ENCODE data around the gene BRSK2. TPM values are rescaled to one million over a fixed set of nuclear protein-coding genes. Genes with fewer than 3 reads are reported as not detected.

The BRSK2 gene
- total RNA-seq, 1 donor from 2014 or later, result 7.1 TPM

DNA sequence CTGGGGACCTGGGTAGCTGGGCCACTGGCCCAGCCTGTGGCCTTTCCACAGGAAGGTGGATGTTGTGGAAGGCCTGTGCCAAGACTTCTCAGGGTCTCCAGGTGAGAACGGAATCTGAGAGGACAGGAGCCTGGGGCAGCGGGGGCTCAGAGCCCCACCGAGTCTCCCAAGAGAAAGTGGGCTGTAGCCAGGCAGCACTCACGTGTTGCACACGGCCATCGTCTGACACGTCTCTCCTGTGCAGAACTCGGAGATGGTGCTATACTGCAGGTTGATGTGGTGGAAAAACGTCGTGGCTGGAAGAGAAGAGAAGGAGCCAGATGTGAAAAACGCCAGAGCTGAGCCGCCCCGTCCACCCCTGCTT is 90.4 kb downstream of the BRSK2 start:
- Mint-ChIP-seq H3K27me3 (ENCODE audit: low read depth, unreplicated experiment) (no peaks in the 10 kb centered on the region), H3K27ac (ENCODE audit: unreplicated experiment) (no peak overlapping the region), H3K4me3 (ENCODE audit: unreplicated experiment) (no peak overlapping the region), H3K36me3 (ENCODE audit: low read depth, unreplicated experiment) (peaks cover 23% of the 10 kb centered on the region), H3K9me3 (ENCODE audit: unreplicated experiment) (no peaks in the 10 kb centered on the region), H3K4me1 (ENCODE audit: low read depth, unreplicated experiment) (no peaks in the 10 kb centered on the region)
- no peak overlapping the region for H3K4me2 ChIP-seq (ENCODE audit: low read length)
- no peaks in the 10 kb centered on the region for H3K27me3 ChIP-seq (ENCODE audit: insufficient read depth, low read length)
- TF ChIP-seq, protein P1, sequence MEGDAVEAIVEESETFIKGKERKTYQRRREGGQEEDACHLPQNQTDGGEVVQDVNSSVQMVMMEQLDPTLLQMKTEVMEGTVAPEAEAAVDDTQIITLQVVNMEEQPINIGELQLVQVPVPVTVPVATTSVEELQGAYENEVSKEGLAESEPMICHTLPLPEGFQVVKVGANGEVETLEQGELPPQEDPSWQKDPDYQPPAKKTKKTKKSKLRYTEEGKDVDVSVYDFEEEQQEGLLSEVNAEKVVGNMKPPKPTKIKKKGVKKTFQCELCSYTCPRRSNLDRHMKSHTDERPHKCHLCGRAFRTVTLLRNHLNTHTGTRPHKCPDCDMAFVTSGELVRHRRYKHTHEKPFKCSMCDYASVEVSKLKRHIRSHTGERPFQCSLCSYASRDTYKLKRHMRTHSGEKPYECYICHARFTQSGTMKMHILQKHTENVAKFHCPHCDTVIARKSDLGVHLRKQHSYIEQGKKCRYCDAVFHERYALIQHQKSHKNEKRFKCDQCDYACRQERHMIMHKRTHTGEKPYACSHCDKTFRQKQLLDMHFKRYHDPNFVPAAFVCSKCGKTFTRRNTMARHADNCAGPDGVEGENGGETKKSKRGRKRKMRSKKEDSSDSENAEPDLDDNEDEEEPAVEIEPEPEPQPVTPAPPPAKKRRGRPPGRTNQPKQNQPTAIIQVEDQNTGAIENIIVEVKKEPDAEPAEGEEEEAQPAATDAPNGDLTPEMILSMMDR (IDR thresholded peaks at IDR 0.05; ENCODE audit: insufficient read depth, low read depth, low read length), result no peak
- no peak for TF ChIP-seq EZH2 (IDR thresholded peaks at IDR 0.05; ENCODE audit: insufficient read depth, low read length)
- H3K9ac ChIP-seq (ENCODE audit: low read length), result no peak overlapping the region
- FAIRE-seq (no peak), DNase-seq (ENCODE audit: low read depth) (no peak)
- H3K79me2 ChIP-seq (ENCODE audit: insufficient read depth, low read length), result peaks cover 15% of the 10 kb centered on the region
- peaks cover 49% of the 10 kb centered on the region for H4K20me1 ChIP-seq (ENCODE audit: insufficient read depth, low read length)
- no peaks in the 10 kb centered on the region for H3K36me3 ChIP-seq (ENCODE audit: insufficient read depth, low read length)
- H2AFZ ChIP-seq (ENCODE audit: low read depth, low read length), result no peak overlapping the region
- H3K4me3 ChIP-seq (ENCODE audit: insufficient read depth, low read depth, low read length), result no peak overlapping the region
- no peak overlapping the region for H3K27ac ChIP-seq (ENCODE audit: low read depth, low read length)
- H3K9me3 ChIP-seq (ENCODE audit: insufficient read depth, low read depth, low read length), result no peaks in the 10 kb centered on the region
- H3K4me1 ChIP-seq (ENCODE audit: insufficient read depth, low read length), result no peaks in the 10 kb centered on the region

DNA sequence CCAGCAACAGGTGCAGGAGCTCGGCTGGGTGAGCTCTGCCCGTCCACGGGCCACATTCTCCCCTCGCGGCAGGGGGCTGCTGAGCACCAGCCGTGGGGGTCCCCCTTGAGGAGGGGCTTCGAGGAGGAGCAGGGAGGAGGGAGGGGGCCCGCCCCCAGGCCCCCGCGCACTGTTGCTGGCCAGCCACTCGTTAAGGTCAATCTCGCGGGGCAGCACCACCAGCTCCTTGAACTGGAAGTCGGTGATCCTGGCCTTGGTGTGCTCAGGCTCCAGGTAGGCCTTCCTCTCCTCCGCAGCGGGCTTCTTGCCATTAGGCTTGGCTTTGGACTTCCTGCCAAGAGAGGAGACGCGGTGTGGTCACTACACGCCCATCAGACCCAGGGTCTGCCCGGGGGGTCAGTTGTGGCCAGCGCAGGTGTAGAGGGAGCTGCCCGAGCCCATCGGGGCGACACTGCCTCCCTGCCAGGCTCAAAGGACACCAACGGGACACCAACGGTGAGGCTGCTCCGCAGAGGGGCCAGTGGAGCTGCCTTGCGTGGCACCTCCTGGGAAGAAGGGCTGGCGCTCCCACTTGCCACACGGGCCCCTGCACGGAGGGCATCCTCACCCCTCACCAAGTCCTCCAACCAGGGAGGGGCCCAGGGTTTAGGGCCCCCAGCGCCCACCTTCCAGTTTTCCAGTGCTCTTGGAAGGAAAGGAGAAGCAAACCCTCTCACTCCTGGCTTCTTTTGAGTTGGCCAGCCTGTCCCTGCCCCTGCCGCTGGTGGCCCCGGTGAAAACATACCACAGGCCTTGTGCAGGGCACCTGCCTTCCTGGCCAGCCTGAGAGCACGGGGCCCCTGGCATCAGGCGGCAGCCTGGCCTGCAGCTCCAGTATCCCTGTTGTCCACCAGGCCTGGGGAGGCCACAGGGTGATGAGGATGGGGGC is 91.1 kb downstream of the BRSK2 start:
- Histone ChIP-seq H3K27ac (ENCODE audit: low read depth, low read length) (no peak overlapping the region), H4K20me1 (ENCODE audit: insufficient read depth, low read length) (peaks cover 55% of the 10 kb centered on the region), H2AFZ (ENCODE audit: low read depth, low read length) (no peak overlapping the region), H3K9me3 (ENCODE audit: insufficient read depth, low read depth, low read length) (no peaks in the 10 kb centered on the region), H3K4me1 (ENCODE audit: insufficient read depth, low read length) (peaks cover 2% of the 10 kb centered on the region), H3K27me3 (ENCODE audit: insufficient read depth, low read length) (no peaks in the 10 kb centered on the region), H3K4me3 (ENCODE audit: insufficient read depth, low read depth, low read length) (no peak overlapping the region), H3K9ac (ENCODE audit: low read length) (no peak overlapping the region), H3K79me2 (ENCODE audit: insufficient read depth, low read length) (peaks cover 15% of the 10 kb centered on the region), H3K36me3 (ENCODE audit: insufficient read depth, low read length) (no peaks in the 10 kb centered on the region), H3K4me2 (ENCODE audit: low read length) (no peak overlapping the region)
- H3K4me3 Mint-ChIP-seq (ENCODE audit: unreplicated experiment), result no peak overlapping the region
- H3K27me3 Mint-ChIP-seq (ENCODE audit: low read depth, unreplicated experiment), result no peaks in the 10 kb centered on the region
- no peak overlapping the region for H3K27ac Mint-ChIP-seq (ENCODE audit: unreplicated experiment)
- no peak for TF ChIP-seq EZH2 (IDR thresholded peaks at IDR 0.05; ENCODE audit: insufficient read depth, low read length)
- TF ChIP-seq, protein P1 (IDR thresholded peaks at IDR 0.05; ENCODE audit: insufficient read depth, low read depth, low read length), result no peak
- FAIRE-seq (no peak), DNase-seq (ENCODE audit: low read depth) (no peak)
- no peaks in the 10 kb centered on the region for H3K9me3 Mint-ChIP-seq (ENCODE audit: unreplicated experiment)
- H3K36me3 Mint-ChIP-seq (ENCODE audit: low read depth, unreplicated experiment), result peaks cover 19% of the 10 kb centered on the region
- no peaks in the 10 kb centered on the region for H3K4me1 Mint-ChIP-seq (ENCODE audit: low read depth, unreplicated experiment)

DNA sequence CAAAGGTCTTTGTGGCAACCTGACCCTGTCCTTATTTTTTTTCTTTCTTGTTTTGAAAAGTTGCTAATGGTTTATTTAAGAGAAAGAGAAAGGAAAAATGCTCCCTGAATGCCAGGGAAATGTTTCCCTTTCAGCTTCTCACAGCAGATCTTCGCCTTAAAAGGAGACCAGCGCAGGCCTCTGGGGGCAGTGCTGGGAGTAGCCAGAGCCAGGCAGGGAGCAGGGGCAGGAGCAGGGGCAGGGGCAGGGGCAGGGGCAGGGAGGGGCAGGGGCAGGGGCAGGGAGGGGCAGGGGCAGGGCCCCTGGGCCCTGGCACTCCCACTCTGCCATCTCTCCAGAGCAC is 91.7 kb downstream of the BRSK2 start:
- H3K4me1 Mint-ChIP-seq (ENCODE audit: low read depth, unreplicated experiment), result no peaks in the 10 kb centered on the region
- no peak overlapping the region for H3K27ac ChIP-seq (ENCODE audit: low read depth, low read length)
- H2AFZ ChIP-seq (ENCODE audit: low read depth, low read length), result no peak overlapping the region
- H3K4me1 ChIP-seq (ENCODE audit: insufficient read depth, low read length), result peaks cover 3% of the 10 kb centered on the region
- H3K27me3 Mint-ChIP-seq (ENCODE audit: low read depth, unreplicated experiment), result no peaks in the 10 kb centered on the region
- no peak overlapping the region for H3K4me3 ChIP-seq (ENCODE audit: insufficient read depth, low read depth, low read length)
- H3K4me2 ChIP-seq (ENCODE audit: low read length), result no peak overlapping the region
- H3K9me3 ChIP-seq (ENCODE audit: insufficient read depth, low read depth, low read length), result no peaks in the 10 kb centered on the region
- DNase-seq (ENCODE audit: low read depth), result no peak
- no peak overlapping the region for H3K27ac Mint-ChIP-seq (ENCODE audit: unreplicated experiment)
- H3K27me3 ChIP-seq (ENCODE audit: insufficient read depth, low read length), result no peaks in the 10 kb centered on the region
- H3K79me2 ChIP-seq (ENCODE audit: insufficient read depth, low read length), result peaks cover 19% of the 10 kb centered on the region
- no peaks in the 10 kb centered on the region for H3K36me3 ChIP-seq (ENCODE audit: insufficient read depth, low read length)
- no peak for FAIRE-seq
- no peaks in the 10 kb centered on the region for H3K9me3 Mint-ChIP-seq (ENCODE audit: unreplicated experiment)
- H3K36me3 Mint-ChIP-seq (ENCODE audit: low read depth, unreplicated experiment), result peaks cover 17% of the 10 kb centered on the region
- H3K9ac ChIP-seq (ENCODE audit: low read length), result no peak overlapping the region
- no peak for TF ChIP-seq EZH2 (IDR thresholded peaks at IDR 0.05; ENCODE audit: insufficient read depth, low read length)
- TF ChIP-seq, protein P1 (IDR thresholded peaks at IDR 0.05; ENCODE audit: insufficient read depth, low read depth, low read length), result no peak
- no peak overlapping the region for H3K4me3 Mint-ChIP-seq (ENCODE audit: unreplicated experiment)
- H4K20me1 ChIP-seq (ENCODE audit: insufficient read depth, low read length), result peaks cover 62% of the 10 kb centered on the region
